ENCODE results near the gene CDK18. TPM values are rescaled to one million over a fixed set of nuclear protein-coding genes. Genes with fewer than 3 reads are reported as not detected.

CDK18 gene
- 23.9 and 24.5 TPM in 2 replicates for total RNA-seq
- long read RNA-seq, partial matches to known transcripts: 0 of 1 reads
- long read RNA-seq, other reads (novel, unspliced or antisense): 1 of 1 reads

GRCh38 chr1:205504311-205505075 is at the start of gene CDK18:
Gene CDK18 (plus strand): TSS chr1:205504669. CDS start chr1:205523168, 18,499 bp downstream.
- H3K27ac Mint-ChIP-seq: peak within 1 kb of the TSS; percentile 86
- peak; percentile 62 for DNase-seq (ENCODE audit: low spot score, unreplicated experiment)
- H3K36me3 Mint-ChIP-seq (ENCODE audit: insufficient read depth): no peaks in the 10 kb centered on the region
- no peaks in the 10 kb centered on the region for H3K9me3 Mint-ChIP-seq (ENCODE audit: low read depth)
- peaks cover 15% of the 10 kb centered on the region for H3K4me1 Mint-ChIP-seq (ENCODE audit: low read depth)
- H3K27me3 Mint-ChIP-seq: peaks cover 13% of the 10 kb centered on the region
- no peak for TF ChIP-seq CTCF (IDR thresholded peaks at IDR 0.05; ENCODE audit: unreplicated experiment)
- peak within 1 kb of the TSS; percentile 79 for H3K4me3 Mint-ChIP-seq (ENCODE audit: low read depth)

- H3K36me3 Mint-ChIP-seq (ENCODE audit: insufficient read depth): no peaks in the 10 kb centered on the region
- TF ChIP-seq CTCF (IDR thresholded peaks at IDR 0.05; ENCODE audit: unreplicated experiment): peak; percentile 29
- H3K4me3 Mint-ChIP-seq (ENCODE audit: low read depth): peak overlapping the region; percentile 86
- DNase-seq (ENCODE audit: low spot score, unreplicated experiment): no peak
- H3K4me1 Mint-ChIP-seq (ENCODE audit: low read depth): peaks cover 27% of the 10 kb centered on the region
- no peak overlapping the region for H3K27ac Mint-ChIP-seq
- H3K27me3 Mint-ChIP-seq: peaks cover 19% of the 10 kb centered on the region
- H3K9me3 Mint-ChIP-seq (ENCODE audit: low read depth): no peaks in the 10 kb centered on the region
Measured at GRCh38 chr1:205454903-205455335, 49.5 kb upstream of the CDK18 start.

GRCh38 chr1:205455581-205456382 is 48.7 kb upstream of the CDK18 start, which contains the start of gene BLACAT1:
Gene BLACAT1 (minus strand): TSS chr1:205456045.
- no peaks in the 10 kb centered on the region for H3K9me3 Mint-ChIP-seq (ENCODE audit: low read depth)
- H3K27ac Mint-ChIP-seq: peak within 1 kb of the TSS; percentile 96
- H3K4me1 Mint-ChIP-seq (ENCODE audit: low read depth): peaks cover 20% of the 10 kb centered on the region
- peaks cover 22% of the 10 kb centered on the region for H3K27me3 Mint-ChIP-seq
- no peak for DNase-seq (ENCODE audit: low spot score, unreplicated experiment)
- no peak for TF ChIP-seq CTCF (IDR thresholded peaks at IDR 0.05; ENCODE audit: unreplicated experiment)
- peak within 1 kb of the TSS; percentile 86 for H3K4me3 Mint-ChIP-seq (ENCODE audit: low read depth)
- H3K36me3 Mint-ChIP-seq (ENCODE audit: insufficient read depth): no peaks in the 10 kb centered on the region

- peaks cover 24% of the 10 kb centered on the region for H3K27me3 Mint-ChIP-seq
- peak overlapping the region; percentile 86 for H3K4me3 Mint-ChIP-seq (ENCODE audit: low read depth)
- DNase-seq (ENCODE audit: low spot score, unreplicated experiment): peak; percentile 32
- TF ChIP-seq CTCF (IDR thresholded peaks at IDR 0.05; ENCODE audit: unreplicated experiment): peak; percentile 30
- H3K9me3 Mint-ChIP-seq (ENCODE audit: low read depth): no peaks in the 10 kb centered on the region
- H3K36me3 Mint-ChIP-seq (ENCODE audit: insufficient read depth): no peaks in the 10 kb centered on the region
- H3K27ac Mint-ChIP-seq: peak overlapping the region; percentile 95
- H3K4me1 Mint-ChIP-seq (ENCODE audit: low read depth): peaks cover 14% of the 10 kb centered on the region
Measured at GRCh38 chr1:205456383-205456867, 48.0 kb upstream of the CDK18 start.

Data from progenitor cell of endocrine pancreas (in vitro differentiated cells).